Vagina (tissue), 2 donors: Measurements from ENCODE around the gene SH3RF1. TPM values are rescaled to one million over a fixed set of nuclear protein-coding genes. Genes with fewer than 3 reads are reported as not detected.
"Not testable (repeated sequence)": the region's sequence is repeated elsewhere in the genome, so short reads cannot be mapped to it uniquely, and the experiment has no call there.

Experiments used
- DNase-seq, 2 donors: peaks; one replicate each; pipeline ENCODE4 v3.0.0-alpha.2; 2017; ENCODE audit errors: extremely low spot score in 2 of 2
- H3K27ac ChIP-seq: fragments of 200-600 bp; sonication (generic); one replicate; pipeline ENCODE4 v1.5.1; 2019
- H3K27me3 ChIP-seq: fragments of 200-600 bp; sonication (generic); one replicate; pipeline ENCODE4 v1.5.1; 2019
- H3K36me3 ChIP-seq, 2 donors: fragments of 200-600 bp; sonication (generic); one replicate each; pipeline ENCODE4 v1.5.1; 2017 to 2019
- H3K4me1 ChIP-seq: fragments of 200-600 bp; sonication (generic); one replicate; pipeline ENCODE4 v1.5.1; 2019
- H3K4me3 ChIP-seq, 2 donors: fragments of 200-600 bp; sonication (generic); 1 replicate in 1 of 2; 2 replicates in 1 of 2; pipeline ENCODE4 v1.5.1; 2016 to 2019
- H3K9me3 ChIP-seq: fragments of 200-600 bp; sonication (generic); one replicate; pipeline ENCODE4 v1.5.1; 2019
- CTCF ChIP-seq, 3 experiments: fragments of 450-650 bp in 2 of 3; fragments of 200-600 bp in 1 of 3; sonication (generic) in 1 of 3; IDR thresholded peaks; one replicate each; pipeline ENCODE4 v1.5.1; 2017 to 2019; ENCODE audit warnings: antibody characterized with exemption in 3 of 3, mild to moderate bottlenecking in 2 of 3, moderate library complexity in 2 of 3
- POLR2A ChIP-seq, 2 donors: fragments of 450-650 bp; IDR thresholded peaks; one replicate each; pipeline ENCODE4 v1.6.1; 2017; ENCODE audit warnings: antibody characterized with exemption in 2 of 2, mild to moderate bottlenecking in 2 of 2, moderate library complexity in 2 of 2
- POLR2AphosphoS5 ChIP-seq, 2 donors: sonication (generic); formaldehyde crosslinking; IDR thresholded peaks; one replicate each; pipeline ENCODE4 v1.9.0; 2017; ENCODE audit warnings: antibody characterized with exemption in 2 of 2, mild to moderate bottlenecking in 2 of 2, low read depth in 1 of 2; ENCODE audit not compliant: insufficient read depth in 1 of 2
- intact Hi-C: fragments of 100-400 bp; cut with DNase I; formaldehyde crosslinking; loops from one replicate; pipeline ENCODE4 v1.15.1; 2023
- total RNA-seq: library from RNA; depleted of rRNA; stranded (reverse); fragments of >200 nt; gene quantifications from one replicate; pipeline ENCODE4 v1.2.3, GENCODE V29; 2016

The SH3RF1 gene
- total RNA-seq, 1 donor from 2014 or later = 16.0 TPM

- Histone ChIP-seq H3K4me3 (no peak overlapping the region), H3K36me3 (no peaks in the 10 kb centered on the region), H3K4me1 (peaks cover 42% of the 10 kb centered on the region), H3K27me3 (no peaks in the 10 kb centered on the region), H3K27ac (peak overlapping the region; percentile 39), H3K9me3 (no peaks in the 10 kb centered on the region)
- no peak for DNase-seq
- TF ChIP-seq POLR2AphosphoS5 (IDR thresholded peaks at IDR 0.05; ENCODE audit: insufficient read depth in 1 of 2, low read depth in 1 of 2) = no peak
- TF ChIP-seq CTCF (IDR thresholded peaks at IDR 0.05) = no peak
- no peak for TF ChIP-seq POLR2A (IDR thresholded peaks at IDR 0.05)
- intact Hi-C loops = no loop called here
Measured at GRCh38 chr4:169201222-169202144, 69.3 kb downstream of the SH3RF1 start.

- TF ChIP-seq CTCF (IDR thresholded peaks at IDR 0.05) (no peak), POLR2A (IDR thresholded peaks at IDR 0.05) (no peak), POLR2AphosphoS5 (IDR thresholded peaks at IDR 0.05; ENCODE audit: insufficient read depth in 1 of 2, low read depth in 1 of 2) (no peak)
Measured at GRCh38 chr4:169200361-169201030, 70.3 kb downstream of the SH3RF1 start.

GRCh38 chr4:169199184-169199583, 71.6 kb downstream of the SH3RF1 start:
- H3K4me1 ChIP-seq = peaks cover 21% of the 10 kb centered on the region
- TF ChIP-seq POLR2A (IDR thresholded peaks at IDR 0.05) = no peak
- TF ChIP-seq CTCF (IDR thresholded peaks at IDR 0.05) = no peak
- TF ChIP-seq POLR2AphosphoS5 (IDR thresholded peaks at IDR 0.05; ENCODE audit: insufficient read depth in 1 of 2, low read depth in 1 of 2) = no peak
- H3K27ac ChIP-seq = no peak overlapping the region
- H3K36me3 ChIP-seq = no peaks in the 10 kb centered on the region
- DNase-seq = no peak
- H3K4me3 ChIP-seq = no peak overlapping the region
- no peaks in the 10 kb centered on the region for H3K27me3 ChIP-seq
- intact Hi-C loops = no loop called here
- no peaks in the 10 kb centered on the region for H3K9me3 ChIP-seq

More at GRCh38 chr4:169200361-169201030, 70.3 kb downstream of the SH3RF1 start:
- Histone ChIP-seq H3K4me3 (no peak overlapping the region), H3K36me3 (no peaks in the 10 kb centered on the region), H3K27ac (no peak overlapping the region), H3K4me1 (peaks cover 33% of the 10 kb centered on the region), H3K9me3 (no peaks in the 10 kb centered on the region), H3K27me3 (no peaks in the 10 kb centered on the region)
- intact Hi-C loops = no loop called here
- DNase-seq = no peak

GRCh38 chr4:169198167-169198566, 72.6 kb downstream of the SH3RF1 start:
- no peak overlapping the region for H3K27ac ChIP-seq

GRCh38 chr4:169197206-169197605, 73.5 kb downstream of the SH3RF1 start:
- H3K27me3 ChIP-seq, intact Hi-C loops, H3K27ac ChIP-seq, DNase-seq, H3K9me3 ChIP-seq, H3K4me3 ChIP-seq, H3K36me3 ChIP-seq: not testable (repeated sequence)
- H3K4me1 ChIP-seq = peaks cover 19% of the 10 kb centered on the region

More at GRCh38 chr4:169198167-169198566, 72.6 kb downstream of the SH3RF1 start:
- peaks cover 21% of the 10 kb centered on the region for H3K4me1 ChIP-seq
- H3K36me3 ChIP-seq = no peaks in the 10 kb centered on the region
- intact Hi-C loops = no loop called here
- H3K9me3 ChIP-seq = no peaks in the 10 kb centered on the region
- DNase-seq = no peak
- TF ChIP-seq POLR2A (IDR thresholded peaks at IDR 0.05) (no peak), POLR2AphosphoS5 (IDR thresholded peaks at IDR 0.05; ENCODE audit: insufficient read depth in 1 of 2, low read depth in 1 of 2) (no peak), CTCF (IDR thresholded peaks at IDR 0.05) (no peak)
- no peak overlapping the region for H3K4me3 ChIP-seq
- no peaks in the 10 kb centered on the region for H3K27me3 ChIP-seq
